HCT116 (cell line): ENCODE measurements around the gene CRYBG2. TPM values are rescaled to one million over a fixed set of nuclear protein-coding genes. Genes with fewer than 3 reads are reported as not detected.

ENCODE experiments used
- ATAC-seq: fragments of 200-7000 bp; cut with Tn5 transposase; 2 replicates; pipeline ENCODE4 v1.9.1; 2020; ENCODE audit warnings: mild to moderate bottlenecking, moderate library complexity
- BruUV-seq: library from RNA; stranded (reverse); fragments of 400-500 nt; replicated peaks from 2 replicates; lab custom pipeline; 2021; lab: Mats Ljungman, UMichigan
- CTCF ChIA-PET: fragments of 300-600 bp; sonication (Branson Sonifier 250); formaldehyde crosslinking; loops from one replicate; lab custom pipeline; 2021; ENCODE audit warnings: antibody characterized with exemption; lab: Charles Lee
- POLR2A ChIA-PET: fragments of 300-600, 350-600 bp; sonication (Branson Sonifier 250); formaldehyde crosslinking; loops from one replicate; lab custom pipeline; 2021; ENCODE audit warnings: antibody characterized with exemption; lab: Charles Lee
- RAD21 ChIA-PET, 2 experiments: fragments of 300-600 bp; sonication (Branson Sonifier 250); formaldehyde crosslinking; loops; one replicate each; lab custom pipeline; 2023; ENCODE audit warnings: low total read pairs in 2 of 2; ENCODE audit not compliant: uncharacterized antibody in 2 of 2, unreplicated experiment in 2 of 2, low non-redundant PET in 1 of 2; lab: Charles Lee
- DNase-seq: peaks from one replicate; pipeline ENCODE4 v3.0.0-alpha.2; 2010; ENCODE audit warnings: low read depth, low spot score
- H2AFZ ChIP-seq: fragments of 200-600 bp; shearing (Covaris generic), sonication (generic); 2 replicates; pipeline ENCODE4 v1.6.1; 2017; ENCODE audit warnings: low read depth, mixed run types, mixed read lengths, antibody characterized with exemption, low read length; ENCODE audit not compliant: poor library complexity, severe bottlenecking
- H3K27ac ChIP-seq: 2 replicates; pipeline ENCODE4 v1.5.1; 2012; ENCODE audit warnings: low read depth, low read length
- H3K27me3 ChIP-seq: fragments of 200-600 bp; sonication (generic); 2 replicates; pipeline ENCODE4 v1.6.1; 2016; ENCODE audit warnings: mixed run types, low read length, mixed read lengths; ENCODE audit not compliant: insufficient read depth
- H3K36me3 ChIP-seq, 2 experiments: fragments of 200-500 bp in 1 of 2; fragments of 200-600 bp in 1 of 2; sonication (Bioruptor generic) in 1 of 2; sonication (generic) in 1 of 2; 2 replicates each; pipeline versions ENCODE4 v1.5.1 to v1.6.1; 2014 to 2016; ENCODE audit warnings: low read length in 2 of 2, inconsistent platforms in 1 of 2, mixed read lengths in 1 of 2, mixed run types in 1 of 2; ENCODE audit not compliant: insufficient read depth in 2 of 2, control insufficient read depth in 1 of 2
- H3K4me1 ChIP-seq, 2 experiments: fragments of 200-600 bp in 1 of 2; sonication (generic) in 1 of 2; 2 replicates each; pipeline versions ENCODE4 v1.5.1 to v1.6.1; 2012 to 2017; ENCODE audit warnings: low read length in 2 of 2, inconsistent platforms in 1 of 2, mild to moderate bottlenecking in 1 of 2, mixed read lengths in 1 of 2, mixed run types in 1 of 2, moderate library complexity in 1 of 2; ENCODE audit not compliant: insufficient read depth in 2 of 2, control insufficient read depth in 1 of 2
- H3K4me2 ChIP-seq: fragments of 200-600 bp; sonication (generic); 2 replicates; pipeline ENCODE4 v1.6.1; 2017; ENCODE audit warnings: mixed run types, low read length, mixed read lengths
- H3K4me3 ChIP-seq, 2 experiments: fragments of 200-600 bp in 1 of 2; sonication (generic) in 1 of 2; replicated peaks in 1 of 2; 2 replicates each; pipeline ENCODE4 v1.5.1; 2011 to 2016; ENCODE audit warnings: low read length in 2 of 2, control low read depth in 1 of 2, low read depth in 1 of 2, mild to moderate bottlenecking in 1 of 2, mixed read lengths in 1 of 2, mixed run types in 1 of 2
- H3K79me2 ChIP-seq: fragments of 200-600 bp; sonication (generic); 2 replicates; pipeline ENCODE4 v1.6.1; 2017; ENCODE audit warnings: mild to moderate bottlenecking, mixed run types, low read length, moderate library complexity, mixed read lengths; ENCODE audit not compliant: insufficient read depth
- H3K9ac ChIP-seq: fragments of 200-600 bp; sonication (generic); 2 replicates; pipeline ENCODE4 v1.6.1; 2016; ENCODE audit warnings: low read length, mixed read lengths
- H3K9me2 ChIP-seq: fragments of 200-600 bp; sonication (generic), shearing (Covaris generic); 2 replicates; pipeline ENCODE4 v1.6.1; 2017; ENCODE audit warnings: mixed run types, mild to moderate bottlenecking, moderate library complexity; ENCODE audit not compliant: insufficient read depth
- H3K9me3 ChIP-seq, 2 experiments: fragments of 200-500 bp in 1 of 2; fragments of 200-600 bp in 1 of 2; sonication (Bioruptor generic) in 1 of 2; sonication (generic) in 1 of 2; 2 replicates each; pipeline ENCODE4 v1.6.1; 2014 to 2017; ENCODE audit warnings: low read length in 2 of 2, mixed read lengths in 2 of 2, inconsistent platforms in 1 of 2, low read depth in 1 of 2, mild to moderate bottlenecking in 1 of 2, mixed run types in 1 of 2, moderate library complexity in 1 of 2; ENCODE audit not compliant: control insufficient read depth in 1 of 2, insufficient read depth in 1 of 2
- H4K20me1 ChIP-seq: fragments of 200-600 bp; sonication (generic), shearing (Covaris generic); 2 replicates; pipeline ENCODE4 v1.6.1; 2017; ENCODE audit warnings: mixed run types, mild to moderate bottlenecking, moderate library complexity; ENCODE audit not compliant: insufficient read depth
- ATF3 ChIP-seq: IDR thresholded peaks from 2 replicates; pipeline ENCODE4 v1.6.1; 2012
- CBX3 ChIP-seq: IDR thresholded peaks from 2 replicates; pipeline ENCODE4 v1.6.1; 2012; ENCODE audit warnings: low read depth
- CEBPB ChIP-seq: IDR thresholded peaks from 2 replicates; pipeline ENCODE4 v1.6.1; 2012; ENCODE audit warnings: low read depth
- CTCF ChIP-seq, 3 experiments: fragments of 200-600 bp in 1 of 3; sonication (generic) in 1 of 3; IDR thresholded peaks in 2 of 3; conservative IDR thresholded peaks in 1 of 3; 2 replicates each; pipeline ENCODE4 v1.5.1; 2012 to 2017; ENCODE audit warnings: low read depth in 2 of 3, low read length in 2 of 3, antibody characterized with exemption in 1 of 3, borderline replicate concordance in 1 of 3, control low read depth in 1 of 3, mild to moderate bottlenecking in 1 of 3, mixed read lengths in 1 of 3, mixed run types in 1 of 3, moderate library complexity in 1 of 3; ENCODE audit not compliant: insufficient read depth in 1 of 3
- EGR1 ChIP-seq: IDR thresholded peaks from 2 replicates; pipeline ENCODE4 v1.6.1; 2012; ENCODE audit warnings: low read depth
- ELF1 ChIP-seq: IDR thresholded peaks from 2 replicates; pipeline ENCODE4 v1.6.1; 2012; ENCODE audit warnings: low read depth, borderline replicate concordance
- EZH2 ChIP-seq: fragments of 200-600 bp; sonication (generic); IDR thresholded peaks from 2 replicates; pipeline ENCODE4 v1.6.1; 2017; ENCODE audit warnings: antibody characterized with exemption, mixed run types
- EZH2phosphoT487 ChIP-seq: fragments of 200-600 bp; IDR thresholded peaks from 2 replicates; pipeline ENCODE4 v1.6.1; 2018; ENCODE audit warnings: antibody characterized with exemption, borderline replicate concordance
- JUND ChIP-seq: IDR thresholded peaks from 2 replicates; pipeline ENCODE4 v1.6.1; 2012
- MAX ChIP-seq: IDR thresholded peaks from 2 replicates; pipeline ENCODE4 v1.6.1; 2012
- RAD21 ChIP-seq: IDR thresholded peaks from 2 replicates; pipeline ENCODE4 v1.6.1; 2012; ENCODE audit warnings: low read depth, mild to moderate bottlenecking
- REST ChIP-seq: IDR thresholded peaks from 2 replicates; pipeline ENCODE4 v1.6.1; 2012; ENCODE audit warnings: low read depth
- SIN3A ChIP-seq: IDR thresholded peaks from 2 replicates; pipeline ENCODE4 v1.6.1; 2012; ENCODE audit warnings: low read depth
- SRF ChIP-seq: IDR thresholded peaks from 2 replicates; pipeline ENCODE4 v1.6.1; 2012; ENCODE audit warnings: low read depth
- TCF7L2 ChIP-seq: IDR thresholded peaks from 2 replicates; pipeline ENCODE4 v1.7.0; 2011; ENCODE audit warnings: borderline replicate concordance, inconsistent platforms; ENCODE audit not compliant: insufficient read depth, insufficient read length; ENCODE audit errors: extremely low read depth
- YY1 ChIP-seq: IDR thresholded peaks from 2 replicates; pipeline ENCODE4 v1.6.1; 2011; ENCODE audit warnings: low read length, low read depth, moderate library complexity, mild to moderate bottlenecking; ENCODE audit not compliant: insufficient replicate concordance; ENCODE audit errors: extremely low read depth
- ZBTB33 ChIP-seq: IDR thresholded peaks from 2 replicates; pipeline ENCODE4 v1.6.1; 2011; ENCODE audit warnings: mild to moderate bottlenecking, low read length, moderate library complexity; ENCODE audit not compliant: insufficient replicate concordance; ENCODE audit errors: extremely low read depth
- ZFX ChIP-seq: fragments of 450-650 bp; IDR thresholded peaks from 2 replicates; pipeline ENCODE4 v1.6.1; 2017
- ZNF274 ChIP-seq: fragments of 200-500 bp; sonication (Bioruptor generic); IDR thresholded peaks from 2 replicates; pipeline ENCODE4 v1.6.1; 2014; ENCODE audit warnings: mild to moderate bottlenecking, low read depth, low read length, inconsistent platforms
- intact Hi-C: fragments of 100-400 bp; cut with micrococcal nuclease; formaldehyde crosslinking; loops from 2 replicates; pipeline ENCODE4 v1.10.0; 2022
- total RNA-seq: library from RNA; stranded (reverse); gene quantifications from one replicate; pipeline ENCODE4 v1.2.1, GENCODE V29; 2021; ENCODE audit not compliant: unreplicated experiment

CRYBG2 gene
- total RNA-seq, 1 experiment from 2014 or later, result 10.5 TPM

- H3K4me3 ChIP-seq, result no peak overlapping the region
- no peaks in the 10 kb centered on the region for H3K36me3 ChIP-seq
- H3K4me2 ChIP-seq, result peak overlapping the region; percentile 11; the same call in 1 of the 2 replicates
- peaks cover 17 to 23% of the 10 kb centered on the region in 2 experiments for H3K4me1 ChIP-seq
- no peaks in the 10 kb centered on the region for H3K9me2 ChIP-seq
- CTCF ChIA-PET, result interaction anchor here (0.6 to 1.9 kb wide), 18 partner anchors 10 to 554 kb away, joined by 3 to 34 read pairs (median 3); partner anchors contain the start of genes PDIK1L and ZNF593
- no peaks in the 10 kb centered on the region for H3K79me2 ChIP-seq
- BruUV-seq, result no TSS peak
- ATAC-seq, result peak; percentile 75
- RAD21 ChIA-PET, result interaction anchor here (0.6 to 1.3 kb wide), 6 partner anchors 106 to 355 kb away, joined by 3 to 11 read pairs (median 4); no protein-coding TSS in a partner anchor
- H4K20me1 ChIP-seq, result no peaks in the 10 kb centered on the region
- intact Hi-C loops, result loop anchor here (1.0 to 5.0 kb wide), 8 partner anchors 70 to 354 kb away; partner anchors contain the start of genes C1orf232, PDIK1L and ZNF593
- no peak overlapping the region for H3K27ac ChIP-seq
- peak; percentile 64 for DNase-seq
- H3K27me3 ChIP-seq, result peaks cover 14% of the 10 kb centered on the region; the same call in 1 of the 2 replicates
- H2AFZ ChIP-seq, result peak overlapping the region; percentile 83
- no peak overlapping the region for H3K9ac ChIP-seq
- POLR2A ChIA-PET, result interaction anchor here (1.5 kb wide), 1 partner anchor 13 kb away, joined by 6 read pairs; no protein-coding TSS in a partner anchor
- no peaks in the 10 kb centered on the region for H3K9me3 ChIP-seq
- TF ChIP-seq EGR1 (no peak), ELF1 (no peak), CTCF (IDR thresholded peaks at IDR 0.05 in 2 of 3, conservative IDR thresholded peaks at IDR 0.05 in 1 of 3; ENCODE audit: borderline replicate concordance in 1 of 3, insufficient read depth in 1 of 3, low read depth in 2 of 3, low read length in 2 of 3) (peak; percentile 90 to 92 (median 91)), EZH2 (no peak), YY1 (peak; percentile 39), ZBTB33 (no peak), TCF7L2 (no peak), SIN3A (no peak), EZH2phosphoT487 (no peak), SRF (no peak), RAD21 (peak; percentile 99), CEBPB (no peak), JUND (no peak), ATF3 (no peak), REST (no peak), MAX (peak; percentile 35; the same call in 1 of the 2 replicates), ZNF274 (no peak), CBX3 (peak; percentile 28; the same call in 1 of the 2 replicates), ZFX (no peak)
Observed at GRCh38 chr1:26391450-26391849, 37.5 kb upstream of the CRYBG2 start.
